Body of pancreas (tissue), 4 donors: Measurements from ENCODE around the gene ZDHHC1.

Experiments
- CTCF ChIP-seq, 7 experiments: fragments of 450-650 bp in 4 of 7; fragments of 200-600 bp in 3 of 7; sonication (generic) in 3 of 7; IDR thresholded peaks; one replicate each; pipeline ENCODE4 v1.5.1; 2016 to 2019; ENCODE audit warnings: antibody characterized with exemption in 7 of 7
- POLR2A ChIP-seq, 3 donors: fragments of 450-650 bp; IDR thresholded peaks; one replicate each; pipeline ENCODE4 v1.6.1; 2016; ENCODE audit warnings: antibody characterized with exemption in 3 of 3, mild to moderate bottlenecking in 2 of 3

GRCh38 chr16:67457611-67458010, 41.3 kb upstream of the ZDHHC1 start:
- TF ChIP-seq POLR2A (IDR thresholded peaks at IDR 0.05) = no peak
- no peak for TF ChIP-seq CTCF (IDR thresholded peaks at IDR 0.05)
